Right lobe of liver (tissue), 4 donors: ENCODE data around the gene CD9.

ENCODE experiments used
- POLR2A ChIP-seq: fragments of 450-650 bp; IDR thresholded peaks from one replicate; pipeline ENCODE4 v1.6.1; 2017; ENCODE audit warnings: antibody characterized with exemption, mild to moderate bottlenecking
- TF ChIP-seq, protein P1 (sequence below), 4 donors: fragments of 200-600 bp in 3 of 4; fragments of 450-650 bp in 1 of 4; IDR thresholded peaks; one replicate each; pipeline versions ENCODE4 v1.5.1 to v1.8.0; 2016 to 2022; ENCODE audit warnings: antibody characterized with exemption in 4 of 4, mild to moderate bottlenecking in 2 of 4
- donor health status: DM: no; HTN: no; CAD: no.
- donor health status: DM: no; HTN: no; CAD: no.
- donor health status: DM: no; HTN: yes; CAD: no.

DNA sequence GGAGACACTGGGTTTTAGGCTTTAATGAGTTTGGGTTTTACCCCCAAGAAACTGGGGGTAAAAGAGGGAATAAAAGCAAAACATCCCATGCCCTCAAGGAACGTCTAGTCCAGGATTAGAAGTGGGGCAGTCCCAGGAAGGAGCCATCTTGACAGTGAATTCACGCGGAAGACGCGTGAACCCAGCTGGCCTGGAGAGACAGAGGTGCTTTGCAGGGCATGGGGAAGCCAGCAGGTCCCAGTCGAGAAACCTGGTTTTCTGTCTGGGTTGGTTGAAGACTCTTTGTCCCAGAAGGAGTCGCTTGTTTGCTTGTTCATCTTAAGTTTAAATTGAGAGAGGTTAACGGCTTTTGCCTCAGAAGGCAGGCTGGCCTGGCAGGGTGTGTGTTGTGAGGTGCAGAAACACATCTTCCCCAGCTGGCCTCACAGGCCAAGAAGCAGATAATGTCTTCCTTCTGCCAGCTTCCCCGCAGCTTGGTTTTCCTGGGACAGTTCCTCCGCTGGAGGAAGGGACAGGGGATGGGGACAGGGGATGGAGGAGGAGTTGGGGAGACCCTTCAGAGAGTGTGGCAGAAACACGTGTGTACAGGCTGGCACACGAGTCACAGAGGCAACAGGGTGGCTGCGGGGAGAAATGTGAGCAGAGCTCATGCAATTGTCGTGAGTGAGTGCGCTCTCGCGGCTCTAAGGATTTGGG is 18.5 kb upstream of the CD9 start:
- TF ChIP-seq, protein P1, sequence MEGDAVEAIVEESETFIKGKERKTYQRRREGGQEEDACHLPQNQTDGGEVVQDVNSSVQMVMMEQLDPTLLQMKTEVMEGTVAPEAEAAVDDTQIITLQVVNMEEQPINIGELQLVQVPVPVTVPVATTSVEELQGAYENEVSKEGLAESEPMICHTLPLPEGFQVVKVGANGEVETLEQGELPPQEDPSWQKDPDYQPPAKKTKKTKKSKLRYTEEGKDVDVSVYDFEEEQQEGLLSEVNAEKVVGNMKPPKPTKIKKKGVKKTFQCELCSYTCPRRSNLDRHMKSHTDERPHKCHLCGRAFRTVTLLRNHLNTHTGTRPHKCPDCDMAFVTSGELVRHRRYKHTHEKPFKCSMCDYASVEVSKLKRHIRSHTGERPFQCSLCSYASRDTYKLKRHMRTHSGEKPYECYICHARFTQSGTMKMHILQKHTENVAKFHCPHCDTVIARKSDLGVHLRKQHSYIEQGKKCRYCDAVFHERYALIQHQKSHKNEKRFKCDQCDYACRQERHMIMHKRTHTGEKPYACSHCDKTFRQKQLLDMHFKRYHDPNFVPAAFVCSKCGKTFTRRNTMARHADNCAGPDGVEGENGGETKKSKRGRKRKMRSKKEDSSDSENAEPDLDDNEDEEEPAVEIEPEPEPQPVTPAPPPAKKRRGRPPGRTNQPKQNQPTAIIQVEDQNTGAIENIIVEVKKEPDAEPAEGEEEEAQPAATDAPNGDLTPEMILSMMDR (IDR thresholded peaks at IDR 0.05): no peak
- TF ChIP-seq POLR2A: no peak
